Measurements from ENCODE around the gene PVRIG.
"Not testable (repeated sequence)": the region's sequence is repeated elsewhere in the genome, so short reads cannot be mapped to it uniquely, and the experiment has no call there.

Gene PVRIG

DNA sequence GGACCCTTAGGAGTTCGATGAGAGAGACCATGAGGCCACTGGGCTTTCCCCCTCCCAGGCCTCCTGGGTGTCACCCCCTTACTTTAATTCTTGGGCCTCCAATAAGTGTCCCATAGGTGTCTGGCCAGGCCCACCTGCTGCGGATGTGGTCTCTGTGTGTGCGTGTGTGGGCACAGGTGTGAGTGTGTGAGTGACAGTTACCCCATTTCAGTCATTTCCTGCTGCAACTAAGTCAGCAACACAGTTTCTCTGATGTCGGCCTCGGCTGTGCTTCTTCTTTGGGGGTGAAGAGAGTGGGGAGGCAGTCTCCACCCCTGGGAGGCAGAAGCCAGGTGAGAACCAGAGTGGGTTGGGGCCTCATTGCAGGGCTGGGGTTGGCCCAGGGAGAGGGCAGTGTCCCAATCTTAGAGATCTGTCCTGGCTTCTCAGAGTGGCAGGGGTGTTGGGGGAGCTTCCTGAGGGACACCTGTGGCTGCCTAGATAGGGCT, 1.5 kb downstream of the PVRIG start:
- Histone ChIP-seq H3K27me3 (ENCODE audit: control insufficient read depth in 1 of 2, insufficient read depth in 1 of 2, low read length in 2 of 2) (no peaks in the 10 kb centered on the region), H2AFZ (ENCODE audit: low read depth, low read length) (no peak overlapping the region), H3K9me3 (ENCODE audit: control insufficient read depth, low read length) (no peaks in the 10 kb centered on the region), H2AK5ac (ENCODE audit: low read length, severe bottlenecking) (no peak overlapping the region), H2BK15ac (ENCODE audit: low read depth, poor library complexity, severe bottlenecking) (no peak overlapping the region), H3K23ac (ENCODE audit: low read length in 2 of 2) (no peak overlapping the region), H2BK120ac (ENCODE audit: low read depth, low read length) (no peak overlapping the region), H2BK12ac (ENCODE audit: low read length in 2 of 2) (no peak overlapping the region), H2BK5ac (ENCODE audit: low read depth, low read length, poor library complexity, severe bottlenecking) (no peak overlapping the region), H3K9ac (ENCODE audit: low read length) (no peak overlapping the region), H3K14ac (ENCODE audit: low read length in 2 of 2) (no peak overlapping the region), H3K18ac (ENCODE audit: low read depth in 1 of 2, low read length in 2 of 2) (no peak overlapping the region), H3K4me3 (ENCODE audit: insufficient read depth in 1 of 2, low read depth in 1 of 2, low read length in 2 of 2) (no peak overlapping the region), H3K27ac (ENCODE audit: low read length, poor library complexity, severe bottlenecking) (no peak overlapping the region), H3K79me1 (replicated peaks; ENCODE audit: low read length, poor library complexity, severe bottlenecking) (peaks cover 2% of the 10 kb centered on the region), H4K91ac (ENCODE audit: low read length) (no peak overlapping the region), H3K4me1 (ENCODE audit: control insufficient read depth, insufficient read depth, low read depth, low read length) (no peaks in the 10 kb centered on the region), H3K4me2 (ENCODE audit: low read length, poor library complexity, severe bottlenecking) (no peak overlapping the region), H4K8ac (ENCODE audit: low read length) (no peak overlapping the region), H3K36me3 (ENCODE audit: control insufficient read depth in 1 of 2, insufficient read depth in 2 of 2, low read depth in 1 of 2, low read length in 2 of 2) (peaks cover 0 to 52% of the 10 kb centered on the region in 2 experiments), H3K4ac (ENCODE audit: low read depth in 1 of 2, low read length in 2 of 2) (no peak overlapping the region)
- 85% methylated on average over 5 of the region's 5 CpGs for WGBS
- DNase-seq: no peak

GRCh38 chr7:100221767-100222444, 2.2 kb downstream of the PVRIG start:
- Histone ChIP-seq H2BK15ac (ENCODE audit: low read depth, poor library complexity, severe bottlenecking) (no peak overlapping the region), H3K9ac (ENCODE audit: low read length) (no peak overlapping the region), H3K79me1 (replicated peaks; ENCODE audit: low read length, poor library complexity, severe bottlenecking) (peaks cover 2% of the 10 kb centered on the region), H2BK5ac (ENCODE audit: low read depth, low read length, poor library complexity, severe bottlenecking) (no peak overlapping the region), H3K23ac (ENCODE audit: low read length in 2 of 2) (no peak overlapping the region), H3K14ac (ENCODE audit: low read length in 2 of 2) (no peak overlapping the region), H4K91ac (ENCODE audit: low read length) (no peak overlapping the region), H3K18ac (ENCODE audit: low read depth in 1 of 2, low read length in 2 of 2) (no peak overlapping the region), H3K4ac (ENCODE audit: low read depth in 1 of 2, low read length in 2 of 2) (no peak overlapping the region), H3K4me3 (ENCODE audit: insufficient read depth in 1 of 2, low read depth in 1 of 2, low read length in 2 of 2) (no peak overlapping the region), H3K36me3 (ENCODE audit: control insufficient read depth in 1 of 2, insufficient read depth in 2 of 2, low read depth in 1 of 2, low read length in 2 of 2) (peaks cover 0 to 57% of the 10 kb centered on the region in 2 experiments), H3K27me3 (ENCODE audit: control insufficient read depth in 1 of 2, insufficient read depth in 1 of 2, low read length in 2 of 2) (no peaks in the 10 kb centered on the region), H2AFZ (ENCODE audit: low read depth, low read length) (no peak overlapping the region), H3K27ac (ENCODE audit: low read length, poor library complexity, severe bottlenecking) (no peak overlapping the region), H2AK5ac (ENCODE audit: low read length, severe bottlenecking) (no peak overlapping the region), H3K4me2 (ENCODE audit: low read length, poor library complexity, severe bottlenecking) (no peak overlapping the region), H4K8ac (ENCODE audit: low read length) (no peak overlapping the region), H3K9me3 (ENCODE audit: control insufficient read depth, low read length) (no peaks in the 10 kb centered on the region), H2BK120ac (ENCODE audit: low read depth, low read length) (no peak overlapping the region), H3K4me1 (ENCODE audit: control insufficient read depth, insufficient read depth, low read depth, low read length) (no peaks in the 10 kb centered on the region), H2BK12ac (ENCODE audit: low read length in 2 of 2) (no peak overlapping the region)
- 88% methylated on average over 14 of the region's 14 CpGs for WGBS
- no peak for DNase-seq

- Histone ChIP-seq H3K4me2 (ENCODE audit: low read length, poor library complexity, severe bottlenecking) (no peak overlapping the region), H3K14ac (ENCODE audit: low read length in 2 of 2) (no peak overlapping the region), H4K8ac (ENCODE audit: low read length) (no peak overlapping the region), H2BK12ac (ENCODE audit: low read length in 2 of 2) (no peak overlapping the region), H2AFZ (ENCODE audit: low read depth, low read length) (no peak overlapping the region), H3K27ac (ENCODE audit: low read length, poor library complexity, severe bottlenecking) (no peak overlapping the region), H3K9ac (ENCODE audit: low read length) (no peak overlapping the region), H2BK15ac (ENCODE audit: low read depth, poor library complexity, severe bottlenecking) (no peak overlapping the region), H3K4me1 (ENCODE audit: control insufficient read depth, insufficient read depth, low read depth, low read length) (no peaks in the 10 kb centered on the region), H3K4ac (ENCODE audit: low read depth in 1 of 2, low read length in 2 of 2) (no peak overlapping the region), H3K27me3 (ENCODE audit: control insufficient read depth in 1 of 2, insufficient read depth in 1 of 2, low read length in 2 of 2) (no peaks in the 10 kb centered on the region), H3K79me1 (replicated peaks; ENCODE audit: low read length, poor library complexity, severe bottlenecking) (peaks cover 2% of the 10 kb centered on the region), H3K4me3 (ENCODE audit: insufficient read depth in 1 of 2, low read depth in 1 of 2, low read length in 2 of 2) (no peak overlapping the region), H2AK5ac (ENCODE audit: low read length, severe bottlenecking) (no peak overlapping the region), H2BK120ac (ENCODE audit: low read depth, low read length) (no peak overlapping the region), H3K23ac (ENCODE audit: low read length in 2 of 2) (no peak overlapping the region), H2BK5ac (ENCODE audit: low read depth, low read length, poor library complexity, severe bottlenecking) (no peak overlapping the region), H3K36me3 (ENCODE audit: control insufficient read depth in 1 of 2, insufficient read depth in 2 of 2, low read depth in 1 of 2, low read length in 2 of 2) (peaks cover 0 to 57% of the 10 kb centered on the region in 2 experiments), H4K91ac (ENCODE audit: low read length) (no peak overlapping the region), H3K18ac (ENCODE audit: low read depth in 1 of 2, low read length in 2 of 2) (no peak overlapping the region), H3K9me3 (ENCODE audit: control insufficient read depth, low read length) (no peaks in the 10 kb centered on the region)
- WGBS: 93% methylated on average over 11 of the region's 13 CpGs
- no peak for DNase-seq
Measured at GRCh38 chr7:100222445-100223132, 2.8 kb downstream of the PVRIG start.

DNA sequence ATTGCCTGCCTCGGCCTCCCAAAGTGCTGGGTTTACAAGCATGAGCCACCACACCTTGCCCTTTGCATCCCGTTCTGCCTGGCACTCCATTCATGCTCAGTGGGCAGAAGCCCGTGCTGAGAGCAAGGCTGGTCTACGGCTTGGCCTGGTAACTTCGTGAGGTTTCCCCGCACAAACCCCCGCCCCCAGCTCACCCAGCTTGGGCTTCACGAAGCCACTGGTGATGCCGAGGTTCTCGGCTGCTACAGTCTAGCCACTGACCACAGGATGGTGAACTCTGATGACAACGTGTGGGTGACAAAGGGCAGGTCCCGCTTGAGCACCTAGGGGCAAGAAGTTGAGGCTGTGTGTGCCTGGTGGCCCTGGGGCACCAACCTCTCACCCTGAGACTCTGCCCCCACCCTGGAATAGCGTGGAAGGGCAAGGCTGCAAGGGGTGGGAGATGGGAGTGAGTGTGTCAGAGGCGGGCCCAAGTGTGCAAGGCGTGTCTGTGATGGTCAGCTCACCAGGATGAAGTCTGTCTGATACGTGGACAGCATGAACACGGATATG, 3.7 kb downstream of the PVRIG start:
- not testable (repeated sequence) for H2BK12ac ChIP-seq (ENCODE audit: low read length in 2 of 2); H3K27me3 ChIP-seq (ENCODE audit: control insufficient read depth in 1 of 2, insufficient read depth in 1 of 2, low read length in 2 of 2); DNase-seq; H2AFZ ChIP-seq (ENCODE audit: low read depth, low read length); H3K4ac ChIP-seq (ENCODE audit: low read depth in 1 of 2, low read length in 2 of 2); H3K23ac ChIP-seq (ENCODE audit: low read length in 2 of 2); H4K8ac ChIP-seq (ENCODE audit: low read length); H4K91ac ChIP-seq (ENCODE audit: low read length); H3K18ac ChIP-seq (ENCODE audit: low read depth in 1 of 2, low read length in 2 of 2); H3K4me2 ChIP-seq (ENCODE audit: low read length, poor library complexity, severe bottlenecking); H3K4me1 ChIP-seq (ENCODE audit: control insufficient read depth, insufficient read depth, low read depth, low read length); H3K9ac ChIP-seq (ENCODE audit: low read length); H3K4me3 ChIP-seq (ENCODE audit: insufficient read depth in 1 of 2, low read depth in 1 of 2, low read length in 2 of 2); H2BK15ac ChIP-seq (ENCODE audit: low read depth, poor library complexity, severe bottlenecking); H3K9me3 ChIP-seq (ENCODE audit: control insufficient read depth, low read length); H2AK5ac ChIP-seq (ENCODE audit: low read length, severe bottlenecking); H3K27ac ChIP-seq (ENCODE audit: low read length, poor library complexity, severe bottlenecking); H2BK120ac ChIP-seq (ENCODE audit: low read depth, low read length); H3K79me1 ChIP-seq (replicated peaks; ENCODE audit: low read length, poor library complexity, severe bottlenecking); H2BK5ac ChIP-seq (ENCODE audit: low read depth, low read length, poor library complexity, severe bottlenecking); H3K14ac ChIP-seq (ENCODE audit: low read length in 2 of 2)
- WGBS: 93% methylated on average over 16 of the region's 17 CpGs
- peaks cover 0 to 62% of the 10 kb centered on the region in 2 experiments for H3K36me3 ChIP-seq (ENCODE audit: control insufficient read depth in 1 of 2, insufficient read depth in 2 of 2, low read depth in 1 of 2, low read length in 2 of 2)

Data from mesenchymal stem cell (in vitro differentiated cells and primary cell).